Sigmoid colon (tissue), 7 donors: ENCODE results near the gene HMGN1. TPM values are rescaled to one million over a fixed set of nuclear protein-coding genes. Genes with fewer than 3 reads are reported as not detected.

Source experiments
- DNase-seq: peaks from one replicate; pipeline ENCODE4 v3.0.0-alpha.2; 2019
- H3K27ac ChIP-seq, 4 donors: fragments of 200-600 bp; sonication (generic); one replicate each; pipeline ENCODE4 v1.5.1; 2016 to 2019; ENCODE audit warnings: mild to moderate bottlenecking in 1 of 4
- H3K27me3 ChIP-seq, 3 donors: fragments of 200-600 bp; sonication (generic); one replicate each; pipeline ENCODE4 v1.5.1; 2019; ENCODE audit warnings: mild to moderate bottlenecking in 1 of 3
- H3K36me3 ChIP-seq, 4 donors: fragments of 200-600 bp; sonication (generic); one replicate each; pipeline ENCODE4 v1.5.1; 2016 to 2019
- H3K4me1 ChIP-seq, 4 donors: fragments of 200-600 bp; sonication (generic); one replicate each; pipeline ENCODE4 v1.5.1; 2017 to 2019
- H3K4me3 ChIP-seq, 4 donors: fragments of 200-600 bp; sonication (generic); one replicate each; pipeline ENCODE4 v1.5.1; 2017 to 2019; ENCODE audit warnings: mild to moderate bottlenecking in 2 of 4, moderate library complexity in 1 of 4
- H3K9me3 ChIP-seq, 4 donors: fragments of 200-600 bp in 3 of 4; sonication (generic) in 3 of 4; one replicate each; pipeline versions ENCODE4 v1.5.1 to v1.6.1; 2013 to 2019
- EP300 ChIP-seq, 4 donors: sonication (generic); formaldehyde crosslinking; IDR thresholded peaks; one replicate each; pipeline ENCODE4 v1.6.1; 2017; ENCODE audit warnings: antibody characterized with exemption in 4 of 4
- POLR2A ChIP-seq, 2 donors: fragments of 450-650 bp; IDR thresholded peaks; one replicate each; pipeline ENCODE4 v1.6.1; 2016; ENCODE audit warnings: antibody characterized with exemption in 2 of 2, mild to moderate bottlenecking in 2 of 2, moderate library complexity in 2 of 2
- POLR2AphosphoS5 ChIP-seq, 4 donors: sonication (generic); formaldehyde crosslinking; IDR thresholded peaks; one replicate each; pipeline ENCODE4 v1.6.1; 2017; ENCODE audit warnings: antibody characterized with exemption in 4 of 4
- WGBS, 2 donors: extraction: QIAGEN DNeasy Blood & Tissue Kit; methylation state at CpG; one replicate each; pipeline ENCODE4 v1.1.7; 2013; 5-methylcytosine and 5-hydroxymethylcytosine counted together
- intact Hi-C: fragments of 100-400 bp; cut with DNase I; formaldehyde crosslinking; loops from one replicate; pipeline ENCODE4 v1.15.1; 2023
- polyA plus RNA-seq, 3 donors: library from polyadenylated mRNA; stranded (reverse); fragments of 200-250 nt; gene quantifications; one replicate each; pipeline ENCODE4 v1.2.3, GENCODE V29; 2013
- total RNA-seq, 4 donors: library from RNA; depleted of rRNA; stranded (reverse); fragments of >200 nt; gene quantifications; one replicate each; pipeline ENCODE4 v1.1.0, GENCODE V29; 2016
- TF ChIP-seq, protein P1 (sequence below), 4 experiments: fragments of 450-650 bp in 3 of 4; fragments of 200-600 bp in 1 of 4; IDR thresholded peaks; one replicate each; pipeline ENCODE4 v1.5.1; 2016 to 2019; ENCODE audit warnings: antibody characterized with exemption in 4 of 4, mild to moderate bottlenecking in 3 of 4, moderate library complexity in 2 of 4
- donor health status: healthy with polysubstance abuse.
- donor health status: Bipolar disorder and iron deficiency.
- donor health status: healthy.

HMGN1 gene
- total and polyA plus RNA-seq, 7 donors = 48.2 to 191 (median 73.3) TPM

GRCh38 chr21:39316729-39317128 is 32.2 kb downstream of the HMGN1 start:
- H3K4me1 ChIP-seq = peaks cover 0 to 37% (median 30%) of the 10 kb centered on the region in 4 donors
- H3K9me3 ChIP-seq = no peaks in the 10 kb centered on the region
- intact Hi-C loops = no loop called here
- no peaks in the 10 kb centered on the region for H3K27me3 ChIP-seq
- WGBS, 2 donors = 94 to 95% methylated on average over 6 of the region's 6 CpGs
- H3K36me3 ChIP-seq = no peaks in the 10 kb centered on the region
- H3K4me3 ChIP-seq = no peak overlapping the region
- TF ChIP-seq POLR2A (IDR thresholded peaks at IDR 0.05) (no peak), POLR2AphosphoS5 (IDR thresholded peaks at IDR 0.05) (no peak), EP300 (IDR thresholded peaks at IDR 0.05) (no peak)
- TF ChIP-seq, protein P1, sequence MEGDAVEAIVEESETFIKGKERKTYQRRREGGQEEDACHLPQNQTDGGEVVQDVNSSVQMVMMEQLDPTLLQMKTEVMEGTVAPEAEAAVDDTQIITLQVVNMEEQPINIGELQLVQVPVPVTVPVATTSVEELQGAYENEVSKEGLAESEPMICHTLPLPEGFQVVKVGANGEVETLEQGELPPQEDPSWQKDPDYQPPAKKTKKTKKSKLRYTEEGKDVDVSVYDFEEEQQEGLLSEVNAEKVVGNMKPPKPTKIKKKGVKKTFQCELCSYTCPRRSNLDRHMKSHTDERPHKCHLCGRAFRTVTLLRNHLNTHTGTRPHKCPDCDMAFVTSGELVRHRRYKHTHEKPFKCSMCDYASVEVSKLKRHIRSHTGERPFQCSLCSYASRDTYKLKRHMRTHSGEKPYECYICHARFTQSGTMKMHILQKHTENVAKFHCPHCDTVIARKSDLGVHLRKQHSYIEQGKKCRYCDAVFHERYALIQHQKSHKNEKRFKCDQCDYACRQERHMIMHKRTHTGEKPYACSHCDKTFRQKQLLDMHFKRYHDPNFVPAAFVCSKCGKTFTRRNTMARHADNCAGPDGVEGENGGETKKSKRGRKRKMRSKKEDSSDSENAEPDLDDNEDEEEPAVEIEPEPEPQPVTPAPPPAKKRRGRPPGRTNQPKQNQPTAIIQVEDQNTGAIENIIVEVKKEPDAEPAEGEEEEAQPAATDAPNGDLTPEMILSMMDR (IDR thresholded peaks at IDR 0.05) = no peak
- no peak for DNase-seq
- peak overlapping the region in 1 of 4 donors; percentile 42 for H3K27ac ChIP-seq

DNA sequence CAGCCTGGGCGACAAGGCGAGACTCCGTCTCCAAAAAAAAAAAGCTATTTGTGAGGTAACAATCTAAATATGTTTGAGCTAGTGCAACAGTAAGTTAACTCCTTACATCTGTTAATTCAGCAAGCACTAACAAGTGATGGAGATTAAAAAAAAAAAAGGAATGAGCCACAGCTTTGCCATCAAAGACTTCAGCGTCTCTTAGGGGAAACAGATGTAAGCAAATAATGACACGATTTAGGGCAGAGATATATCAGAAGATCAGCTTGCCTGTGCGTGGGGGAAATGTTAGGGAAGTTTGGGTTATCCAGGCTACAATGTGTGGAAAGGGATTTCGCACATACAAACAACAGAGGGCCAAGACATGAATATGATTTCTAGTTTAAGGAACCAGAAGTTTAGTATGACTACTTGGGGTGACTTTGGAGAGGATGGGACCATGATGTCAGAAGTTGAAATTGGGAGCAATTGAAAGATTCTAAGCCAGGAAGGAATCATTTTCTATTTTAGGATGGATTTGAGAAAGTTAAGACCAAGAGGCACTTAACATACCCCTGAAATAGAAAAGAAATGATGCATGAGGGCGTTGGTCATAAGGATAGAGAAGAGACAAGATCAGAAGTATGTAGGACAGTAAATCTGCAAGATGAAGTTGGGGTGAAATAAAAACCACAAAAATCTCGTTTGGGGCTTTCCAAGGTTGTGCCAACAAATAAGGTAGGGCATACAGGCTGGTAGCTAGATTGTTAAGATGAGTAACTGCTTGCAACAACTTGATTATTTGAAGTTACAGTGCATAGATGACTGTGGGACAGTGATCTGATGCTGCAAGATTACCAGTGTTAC is 33.1 kb downstream of the HMGN1 start:
- no peak for DNase-seq
- no peaks in the 10 kb centered on the region for H3K36me3 ChIP-seq
- H3K4me3 ChIP-seq = no peak overlapping the region
- peaks cover 0 to 46% (median 37%) of the 10 kb centered on the region in 4 donors for H3K4me1 ChIP-seq
- H3K27ac ChIP-seq = no peak overlapping the region
- 71 to 85% methylated on average over 9 of the region's 9 CpGs for WGBS, 2 donors
- TF ChIP-seq, protein P1 (IDR thresholded peaks at IDR 0.05) = no peak
- TF ChIP-seq POLR2AphosphoS5 (IDR thresholded peaks at IDR 0.05) = no peak
- intact Hi-C loops = no loop called here
- no peaks in the 10 kb centered on the region for H3K27me3 ChIP-seq
- H3K9me3 ChIP-seq = no peaks in the 10 kb centered on the region

- Histone ChIP-seq H3K36me3 (peaks cover 0 to 10% (median 1%) of the 10 kb centered on the region in 4 donors), H3K4me3 (peak overlapping the region; percentile 73 to 97 (median 82)), H3K9me3 (no peaks in the 10 kb centered on the region), H3K27me3 (no peaks in the 10 kb centered on the region), H3K27ac (peak overlapping the region; percentile 96 to 99 (median 96)), H3K4me1 (peaks cover 0 to 42% (median 30%) of the 10 kb centered on the region in 4 donors)
- peak; percentile 72 for DNase-seq
- WGBS, 2 donors = 1 to 2% methylated on average over 43 of the region's 43 CpGs
- TF ChIP-seq EP300 (IDR thresholded peaks at IDR 0.05) = no peak
- no peak for TF ChIP-seq POLR2A (IDR thresholded peaks at IDR 0.05)
- TF ChIP-seq, protein P1 (IDR thresholded peaks at IDR 0.05) = no peak
- TF ChIP-seq POLR2AphosphoS5 (IDR thresholded peaks at IDR 0.05) = no peak
- intact Hi-C loops = loop anchor here (1.0 to 5.0 kb wide), 2 partner anchors 74 to 132 kb away; partner anchors contain the start of gene PSMG1
Observed at GRCh38 chr21:39314143-39315027, 34.5 kb downstream of the HMGN1 start.

GRCh38 chr21:39313571-39314142 is 35.2 kb downstream of the HMGN1 start, which contains the start of gene BRWD1:
Gene BRWD1 (minus strand): TSS chr21:39313632. CDS start chr21:39313491, 141 bp downstream.
- Histone ChIP-seq H3K4me3 (peak within 1 kb of the TSS; percentile 73 to 97 (median 82)), H3K36me3 (peaks cover 0 to 17% (median 1%) of the 10 kb centered on the region in 4 donors), H3K27me3 (no peaks in the 10 kb centered on the region), H3K27ac (peak within 1 kb of the TSS; percentile 96 to 99 (median 96)), H3K4me1 (peaks cover 0 to 35% (median 26%) of the 10 kb centered on the region in 4 donors), H3K9me3 (no peaks in the 10 kb centered on the region)
- DNase-seq = peak; percentile 93
- 0% methylated on average over 78 of the region's 78 CpGs for WGBS, 2 donors
- intact Hi-C loops = loop anchor here (1.0 to 5.0 kb wide), 4 partner anchors 35 to 131 kb away; partner anchors contain the start of genes LCA5L and PSMG1
- TF ChIP-seq POLR2A (IDR thresholded peaks at IDR 0.05) (peak; percentile 57 to 68), POLR2AphosphoS5 (IDR thresholded peaks at IDR 0.05) (peak; percentile 57 to 91 (median 79)), EP300 (IDR thresholded peaks at IDR 0.05) (peak in 1 of 4 donors; percentile 81)
- TF ChIP-seq, protein P1 (IDR thresholded peaks at IDR 0.05) = peak in 2 of 4 experiments; percentile 33 to 43
